ENCODE measurements around the gene NFKB2.
A peak's percentile ranks its signal among the peaks of the same experiment; 100 is the strongest.

The NFKB2 gene

DNA sequence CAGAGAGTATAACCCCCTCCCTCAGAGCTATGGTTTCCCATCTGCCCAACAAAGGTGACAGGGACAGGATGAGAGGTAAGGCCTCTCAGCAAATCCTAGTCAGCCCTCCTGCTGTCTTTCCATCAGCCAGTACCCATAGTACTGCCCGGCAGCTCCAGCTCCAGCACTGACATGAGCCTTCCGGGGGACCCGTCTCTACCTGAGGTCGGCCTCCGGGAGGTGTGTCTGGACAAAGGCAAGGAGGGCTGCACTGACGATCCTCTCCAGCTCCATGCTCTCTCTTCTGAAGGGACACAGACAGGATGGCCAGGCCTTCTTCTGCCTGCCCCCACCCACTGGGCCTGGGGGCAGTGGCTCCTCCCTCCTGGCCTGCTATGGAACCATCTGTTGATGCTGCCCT lies 29.4 kb downstream of the NFKB2 start:
- DNase-seq, result no peak

DNA sequence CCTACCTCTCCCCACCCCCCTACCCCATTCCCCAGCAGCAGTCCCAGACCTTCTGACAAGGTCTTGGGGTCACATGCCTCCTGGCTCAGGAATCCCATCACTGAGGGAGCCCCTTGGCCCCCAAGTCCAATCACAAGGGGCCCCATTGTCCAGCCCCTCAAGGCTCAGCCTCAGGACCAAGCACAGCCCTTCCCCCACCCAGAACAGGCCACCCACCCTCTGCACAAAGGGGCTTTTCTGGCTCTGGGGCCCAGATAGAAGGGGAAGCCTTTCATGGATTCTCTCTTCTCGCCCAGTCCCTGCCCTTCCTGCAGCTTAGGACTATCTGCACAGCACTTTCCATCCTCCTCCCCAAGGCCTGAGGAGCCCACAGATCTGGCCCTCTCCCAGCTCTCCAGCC lies 29.9 kb downstream of the NFKB2 start:
- no peak for DNase-seq

DNA sequence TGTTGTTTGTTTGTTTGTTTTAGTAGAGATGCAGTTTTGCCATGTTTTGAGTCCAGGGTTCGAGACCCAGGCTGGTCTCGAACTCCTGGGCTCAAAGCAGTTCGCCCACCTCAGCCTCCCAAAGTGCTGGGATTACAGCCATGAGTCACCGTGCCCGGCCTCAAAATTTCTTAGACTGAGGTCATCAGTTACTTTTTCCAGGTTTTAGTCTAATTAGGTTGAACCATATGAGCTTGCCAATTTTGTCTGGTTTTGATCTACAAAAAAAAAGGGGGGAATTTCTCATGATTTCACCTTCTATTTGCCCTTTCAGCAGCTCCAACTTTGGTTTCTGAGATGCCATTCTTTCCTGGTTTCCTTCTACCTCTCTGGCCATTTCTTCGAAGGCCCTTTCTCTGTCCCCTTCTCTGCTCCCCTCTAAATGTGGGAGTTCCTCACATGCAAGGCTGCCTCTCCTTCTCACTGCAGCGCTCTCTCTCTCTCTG lies 31.3 kb downstream of the NFKB2 start:
- no peak for DNase-seq

DNA sequence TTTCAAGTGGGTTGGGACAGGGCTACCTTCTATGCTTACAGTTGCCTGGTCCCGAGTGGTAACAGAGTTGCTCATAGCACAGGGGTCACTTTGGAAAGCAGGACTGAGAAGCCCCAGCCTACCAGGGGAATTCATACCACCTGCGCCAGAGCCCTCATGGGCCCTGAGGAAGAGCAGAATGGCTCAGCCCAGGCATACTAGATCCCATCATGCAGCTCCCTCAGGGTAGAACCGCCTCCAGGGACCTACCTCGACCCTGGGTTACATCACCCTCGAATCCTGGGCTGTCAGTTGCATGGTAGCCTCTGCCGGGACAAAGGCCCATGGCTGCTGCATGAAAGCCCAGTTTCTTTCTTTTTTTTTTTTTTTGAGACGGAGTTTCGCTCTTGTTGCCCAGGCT lies 34.0 kb downstream of the NFKB2 start:
- no peak for DNase-seq

DNA sequence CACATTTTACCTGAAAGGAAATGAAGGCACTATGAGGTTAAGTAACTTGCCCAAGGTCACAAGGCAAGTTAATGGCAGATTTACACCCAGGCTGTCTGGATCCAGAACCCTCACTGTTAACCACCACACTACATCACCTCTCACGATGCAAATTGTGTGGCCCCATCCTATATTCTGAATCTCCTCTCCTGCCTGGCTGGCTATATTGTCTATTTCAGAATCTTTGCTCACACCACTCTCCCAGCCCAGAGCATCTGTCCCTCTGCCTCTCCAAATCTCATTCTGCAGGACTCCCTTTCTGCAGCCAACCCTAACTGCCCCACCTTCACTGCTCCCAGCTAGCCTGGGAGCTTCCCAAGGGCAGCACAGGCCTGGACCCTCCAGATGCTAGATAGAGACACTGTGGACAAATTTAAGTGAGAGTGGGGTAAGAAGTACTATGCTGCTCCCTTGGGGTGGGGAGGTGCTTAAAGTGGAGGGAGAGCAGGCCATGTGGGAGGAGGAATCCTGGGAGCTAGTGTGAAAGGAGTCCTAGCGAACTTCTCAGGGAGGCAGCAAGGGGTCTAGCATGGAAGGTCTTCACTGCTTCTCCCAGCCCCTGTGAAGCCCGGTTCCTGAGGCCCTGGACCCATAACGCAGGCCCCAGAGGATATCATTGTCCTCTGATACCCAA lies 36.1 kb downstream of the NFKB2 start:
- DNase-seq, result peak; percentile 55

DNA sequence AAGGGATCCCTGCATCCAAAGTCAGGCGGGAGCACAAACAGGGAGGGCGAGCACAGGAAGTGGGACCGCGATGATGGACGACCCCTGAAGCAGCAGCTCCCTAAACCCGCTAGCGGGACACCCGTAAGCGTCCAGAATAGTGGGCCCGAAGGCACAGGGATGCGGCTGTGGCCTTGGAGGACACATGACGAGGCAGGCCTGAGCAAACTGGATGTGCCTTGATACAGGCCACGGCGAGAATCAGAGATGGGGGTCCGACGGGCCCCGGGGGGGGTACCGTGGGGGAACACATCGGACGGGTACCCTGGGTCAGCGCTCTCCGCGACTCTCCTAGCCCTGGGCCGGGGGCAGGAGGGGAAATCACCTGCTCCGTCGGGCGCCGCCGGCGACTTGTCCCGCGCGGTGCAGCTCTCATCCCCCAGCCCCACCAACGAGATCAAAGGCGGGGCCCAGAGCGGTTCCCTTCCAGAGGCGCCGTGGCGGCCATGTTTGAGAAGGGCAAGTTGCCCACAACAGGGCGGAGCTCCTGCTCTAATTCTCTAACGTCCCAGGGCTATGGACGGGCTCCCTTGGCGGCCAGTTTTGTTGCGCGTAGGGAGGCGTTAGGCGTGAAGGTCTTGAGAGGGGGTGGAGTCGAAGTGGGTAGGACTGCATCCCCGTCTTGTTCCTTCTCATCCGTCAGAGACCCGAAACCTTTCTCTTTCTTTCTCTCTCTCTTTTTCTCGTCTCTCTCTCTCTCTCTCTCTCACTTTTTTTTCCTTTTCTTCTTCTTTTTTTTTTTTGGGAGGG lies 36.9 kb downstream of the NFKB2 start, which contains the start of gene CUEDC2:
Gene CUEDC2 (minus strand): TSS at position 413 of the 789 bp plus-strand sequence. CDS start 7,386 bp downstream, outside the sequence.
- peak; percentile 85 for DNase-seq

DNA sequence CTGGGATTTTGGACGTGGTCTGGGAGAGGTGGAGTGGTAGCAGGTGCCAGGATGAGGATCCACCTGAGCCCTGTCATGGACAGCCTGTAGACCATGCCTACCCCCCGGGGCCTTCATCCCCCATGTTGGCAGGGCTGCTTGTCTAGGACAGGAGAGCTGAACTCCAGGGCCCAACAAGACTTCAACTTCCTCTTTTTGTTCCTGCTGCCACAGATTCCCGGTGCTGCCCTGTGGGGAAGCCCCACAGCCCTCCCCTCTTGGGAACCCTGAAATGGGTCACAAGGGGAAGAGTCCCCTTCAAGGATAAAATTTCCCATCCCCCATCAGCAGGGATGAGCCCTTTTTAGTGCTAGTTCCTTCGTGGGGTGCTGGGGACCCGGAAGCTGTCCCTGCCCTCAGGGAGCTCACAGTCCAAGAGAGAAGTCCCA lies 38.1 kb downstream of the NFKB2 start:
- no peak for DNase-seq

DNA sequence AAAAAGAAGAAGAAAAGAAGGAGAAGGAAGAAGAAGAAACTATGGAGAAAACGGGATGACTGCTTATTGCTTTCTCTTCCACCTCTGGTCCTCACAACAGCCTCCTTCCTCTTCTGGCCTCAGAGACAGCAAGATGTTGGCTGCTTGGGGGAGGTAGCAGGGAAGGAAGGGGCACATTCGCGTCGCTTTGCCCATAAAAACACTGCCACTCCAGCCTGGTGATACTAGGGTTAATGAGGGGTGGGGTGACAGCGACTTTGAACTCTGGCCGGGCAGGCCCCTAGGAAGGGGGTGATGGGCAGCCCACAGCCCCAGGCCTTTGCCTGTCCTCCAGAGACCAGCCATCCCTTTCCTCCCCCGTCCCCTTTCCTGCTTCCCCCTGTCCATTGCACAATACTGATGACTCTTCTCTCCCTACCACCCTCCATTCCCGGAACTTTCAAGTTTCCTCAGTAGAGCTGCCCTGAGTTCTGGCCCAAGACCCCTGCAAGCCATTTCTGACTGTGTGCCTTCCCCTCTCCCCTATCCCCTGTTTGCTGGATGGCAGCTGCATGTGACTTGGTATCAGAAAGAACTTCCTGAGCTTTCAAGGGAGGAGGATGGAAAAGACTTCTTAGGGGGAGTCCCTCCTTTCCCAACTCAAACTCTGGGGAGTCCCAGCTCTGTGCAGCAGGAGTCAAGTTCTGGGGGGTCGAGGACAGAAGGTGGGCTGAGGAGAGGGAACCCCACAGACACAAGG lies 39.1 kb downstream of the NFKB2 start:
- no peak for DNase-seq

DNA sequence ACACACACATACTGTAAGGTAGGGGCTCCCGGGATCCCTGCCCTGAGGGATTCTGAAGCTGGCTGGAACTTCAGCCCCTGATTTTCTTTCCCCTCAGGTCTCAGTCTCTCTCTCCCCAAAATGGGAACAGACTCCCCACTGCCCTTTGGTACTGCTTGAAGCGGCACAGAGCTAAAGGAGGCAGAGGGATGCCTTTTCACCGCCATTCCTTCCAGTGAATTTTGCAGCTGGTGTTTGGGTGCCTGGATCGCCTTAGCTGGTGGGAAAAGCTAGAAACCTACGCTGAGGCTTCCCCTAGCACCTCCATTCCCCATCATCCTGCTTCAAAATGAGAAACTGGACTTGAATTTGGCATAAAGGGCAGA lies 39.6 kb downstream of the NFKB2 start:
- DNase-seq, result no peak

DNA sequence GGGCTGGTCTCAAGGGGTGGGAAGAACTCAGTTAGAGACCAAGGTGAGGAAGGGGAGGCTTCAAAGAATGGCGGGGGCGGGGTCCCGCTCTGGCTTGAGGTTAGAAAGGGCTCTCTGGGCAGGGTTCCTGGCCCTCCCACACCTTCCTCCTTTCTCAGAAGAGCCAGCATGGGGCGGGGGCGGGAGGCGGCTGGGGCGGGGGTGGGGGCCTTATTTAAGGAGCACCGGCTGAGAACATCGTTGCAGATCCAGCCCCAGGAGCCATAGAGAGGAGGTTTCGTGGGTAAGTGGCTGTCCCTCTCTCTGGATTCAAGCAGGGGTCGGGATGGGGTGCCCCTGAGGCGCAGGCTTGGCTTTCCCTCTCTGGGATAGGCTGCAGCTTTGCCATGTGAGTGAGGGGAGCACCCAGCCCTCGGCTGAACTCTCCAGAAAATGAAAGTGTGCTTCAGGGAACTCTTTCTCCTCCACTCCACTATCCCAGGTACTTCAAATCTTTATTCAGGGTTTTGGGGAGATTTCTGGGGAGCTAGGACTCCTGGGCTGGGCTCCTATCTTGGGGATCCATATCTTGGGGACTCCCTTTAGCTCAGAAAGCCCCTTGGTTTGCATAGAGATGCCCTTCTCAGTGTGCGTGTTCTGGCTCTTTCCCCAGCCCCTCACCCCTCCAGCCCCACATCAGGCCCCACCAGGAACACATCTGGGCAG lies 40.2 kb downstream of the NFKB2 start:
- DNase-seq, result no peak

DNA sequence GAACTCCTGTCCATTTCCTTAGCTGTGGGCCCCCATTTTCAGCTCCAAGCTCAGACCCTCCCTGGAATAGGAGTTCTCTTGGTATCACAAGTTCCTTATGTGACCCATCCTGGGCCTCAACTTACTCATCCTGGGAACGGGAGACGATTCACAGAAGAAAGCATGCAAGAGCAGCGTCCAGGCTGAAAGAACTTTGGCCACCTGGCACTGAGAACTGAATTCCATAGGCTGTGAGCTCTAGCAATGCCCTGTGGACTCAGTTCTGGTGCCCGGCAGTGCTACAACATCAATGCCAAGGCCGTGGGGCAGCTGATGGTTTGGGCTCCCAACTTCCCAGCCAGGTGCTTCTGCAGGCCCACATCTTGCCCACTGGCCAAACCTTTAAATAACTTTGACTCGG lies 40.8 kb downstream of the NFKB2 start:
- DNase-seq, result no peak

DNA sequence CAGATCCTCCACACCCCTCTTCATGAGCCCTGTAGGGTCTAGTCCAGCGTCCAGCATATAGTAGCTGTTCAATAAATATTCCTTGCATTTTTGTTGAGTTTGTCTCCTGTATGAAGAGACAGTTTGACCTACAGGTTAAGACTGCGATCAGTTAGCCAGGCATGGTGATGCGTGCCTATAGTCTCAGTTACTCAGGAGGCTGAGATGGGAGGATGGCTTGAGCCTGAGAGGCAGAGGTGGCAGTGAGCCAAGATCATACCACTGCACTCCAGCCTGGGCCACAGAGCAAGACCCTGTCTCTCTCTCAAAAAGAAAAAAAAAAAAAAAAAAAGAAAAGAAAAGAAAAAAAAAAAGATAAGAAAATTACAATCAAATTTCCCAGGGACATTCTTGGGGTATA lies 42.0 kb downstream of the NFKB2 start:
- DNase-seq, result no peak

DNA sequence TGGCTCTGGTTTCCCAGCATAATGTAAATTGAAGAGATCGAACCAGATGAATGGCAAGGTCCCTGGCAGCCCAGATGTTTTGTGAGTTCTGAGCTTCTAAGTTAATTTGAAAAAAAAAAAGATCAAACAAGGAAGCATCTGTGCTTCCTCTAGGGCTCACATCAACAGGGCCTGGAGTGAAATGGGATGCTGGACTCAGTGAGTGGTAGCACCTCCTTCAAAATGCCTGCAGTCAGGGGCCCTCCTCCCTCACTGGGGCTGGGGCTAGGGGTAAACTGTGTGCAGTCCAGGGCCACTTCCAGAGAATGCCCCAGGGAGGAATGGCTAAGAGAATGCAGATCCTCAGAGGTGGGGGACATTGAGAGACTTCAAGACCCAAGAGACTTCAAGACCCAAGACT lies 42.9 kb downstream of the NFKB2 start:
- DNase-seq, result peak; percentile 4

DNA sequence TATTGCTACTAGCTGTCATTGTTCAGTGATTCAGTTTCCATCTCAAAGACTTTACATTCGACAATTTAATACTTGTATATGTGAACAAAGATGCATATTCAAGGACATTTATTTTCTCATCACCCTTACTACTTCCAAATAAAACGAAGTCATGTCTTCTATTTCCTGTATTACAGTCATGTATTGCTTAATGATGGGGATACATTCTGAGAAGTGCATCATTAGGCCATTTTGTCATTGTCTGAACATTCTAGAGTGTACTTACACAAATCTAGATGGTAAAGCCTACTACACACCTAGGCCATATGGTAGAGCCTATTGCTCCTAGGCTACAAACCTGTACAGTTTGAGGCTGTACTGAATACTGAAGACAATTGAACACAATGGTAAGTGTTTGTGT lies 49.3 kb downstream of the NFKB2 start:
- DNase-seq, result no peak

DNA sequence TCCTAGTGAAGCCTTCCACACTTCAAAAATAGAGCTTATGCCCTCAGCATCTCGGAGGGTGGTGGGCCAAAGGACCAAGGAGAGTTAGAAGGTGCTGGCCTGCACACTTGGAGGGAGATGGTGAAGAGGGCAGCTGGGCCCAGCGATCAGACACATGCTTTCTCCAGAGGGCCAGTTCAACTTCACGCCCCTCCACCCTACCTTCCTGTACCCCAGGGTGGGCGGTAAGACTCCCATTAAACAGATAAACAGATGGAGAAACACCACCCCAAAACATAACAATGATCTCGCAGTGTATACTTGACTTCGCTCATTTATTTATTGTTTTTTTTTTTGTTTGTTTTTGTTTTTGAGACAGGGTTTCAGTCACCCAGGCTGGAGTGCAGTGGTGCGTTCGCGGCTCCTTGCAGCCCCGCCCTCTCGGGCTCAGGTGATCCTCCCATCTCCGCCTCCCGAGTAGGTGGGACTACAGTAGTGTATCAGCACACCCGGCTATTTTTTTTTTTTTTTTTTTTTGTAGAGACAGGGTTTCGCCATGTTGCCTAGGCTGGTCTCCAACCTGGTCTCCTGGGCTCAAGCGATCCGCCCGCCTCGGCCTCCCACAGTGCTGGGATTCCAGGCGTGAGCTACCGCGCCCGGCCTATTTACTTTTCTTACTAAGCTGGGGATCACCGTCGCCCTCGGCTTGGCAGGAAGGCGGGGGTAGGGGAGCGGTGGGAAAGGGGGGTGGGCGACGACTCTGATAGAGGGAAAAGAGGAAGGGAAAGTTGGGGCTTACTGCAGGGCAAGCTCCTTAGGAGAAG lies 54.0 kb downstream of the NFKB2 start:
- peak; percentile 80 for DNase-seq

DNA sequence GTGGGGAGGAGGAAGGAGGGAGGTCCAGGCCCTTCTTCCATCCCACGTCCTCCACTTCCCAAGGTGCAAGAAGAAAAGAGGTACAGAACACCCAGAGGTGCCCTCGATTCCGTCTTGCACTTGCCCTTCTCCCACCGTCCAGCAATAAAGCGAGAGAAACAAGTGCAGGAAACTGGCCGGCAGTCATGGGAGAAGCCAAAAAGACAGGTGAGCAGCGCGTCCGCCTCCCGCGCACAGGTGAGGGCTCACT lies 54.5 kb downstream of the NFKB2 start:
- no peak for DNase-seq

DNA sequence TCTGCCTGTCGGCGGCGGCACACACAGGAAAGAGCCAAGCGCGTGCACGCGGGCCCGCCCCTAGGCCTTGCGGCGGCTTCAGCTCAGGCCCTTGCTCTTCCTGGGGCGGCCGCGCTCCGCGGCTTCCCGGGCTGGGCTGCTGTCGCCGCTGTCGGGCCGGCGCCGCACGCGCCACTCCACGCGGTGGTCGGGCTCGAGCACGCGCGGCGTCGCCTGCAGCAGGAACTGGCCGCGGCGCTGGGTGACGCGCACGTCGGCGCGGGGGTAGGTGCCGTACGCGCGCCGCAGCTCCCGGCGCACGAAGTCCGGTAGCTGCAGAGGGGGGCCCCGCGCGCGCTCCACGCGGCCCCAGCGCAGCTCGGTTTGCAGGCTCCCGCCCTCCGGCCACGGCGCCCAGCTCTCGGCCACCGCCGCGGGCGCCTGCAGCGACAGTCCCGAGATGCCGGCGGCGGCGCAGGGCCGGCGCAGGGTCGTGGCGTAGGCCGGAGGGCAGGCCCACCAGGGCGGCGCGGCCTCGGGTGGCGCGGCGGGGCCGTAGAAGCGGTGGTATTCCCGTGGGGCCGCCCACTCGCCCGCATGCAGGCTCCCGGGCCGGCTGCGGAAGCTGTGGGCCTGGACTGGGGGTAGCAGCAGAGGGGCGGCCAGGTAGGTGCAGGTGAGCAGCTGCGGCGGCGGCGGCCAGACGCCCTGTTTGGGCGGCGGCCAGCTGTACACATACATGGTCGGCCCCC lies 55.0 kb downstream of the NFKB2 start:
- peak; percentile 77 for DNase-seq

DNA sequence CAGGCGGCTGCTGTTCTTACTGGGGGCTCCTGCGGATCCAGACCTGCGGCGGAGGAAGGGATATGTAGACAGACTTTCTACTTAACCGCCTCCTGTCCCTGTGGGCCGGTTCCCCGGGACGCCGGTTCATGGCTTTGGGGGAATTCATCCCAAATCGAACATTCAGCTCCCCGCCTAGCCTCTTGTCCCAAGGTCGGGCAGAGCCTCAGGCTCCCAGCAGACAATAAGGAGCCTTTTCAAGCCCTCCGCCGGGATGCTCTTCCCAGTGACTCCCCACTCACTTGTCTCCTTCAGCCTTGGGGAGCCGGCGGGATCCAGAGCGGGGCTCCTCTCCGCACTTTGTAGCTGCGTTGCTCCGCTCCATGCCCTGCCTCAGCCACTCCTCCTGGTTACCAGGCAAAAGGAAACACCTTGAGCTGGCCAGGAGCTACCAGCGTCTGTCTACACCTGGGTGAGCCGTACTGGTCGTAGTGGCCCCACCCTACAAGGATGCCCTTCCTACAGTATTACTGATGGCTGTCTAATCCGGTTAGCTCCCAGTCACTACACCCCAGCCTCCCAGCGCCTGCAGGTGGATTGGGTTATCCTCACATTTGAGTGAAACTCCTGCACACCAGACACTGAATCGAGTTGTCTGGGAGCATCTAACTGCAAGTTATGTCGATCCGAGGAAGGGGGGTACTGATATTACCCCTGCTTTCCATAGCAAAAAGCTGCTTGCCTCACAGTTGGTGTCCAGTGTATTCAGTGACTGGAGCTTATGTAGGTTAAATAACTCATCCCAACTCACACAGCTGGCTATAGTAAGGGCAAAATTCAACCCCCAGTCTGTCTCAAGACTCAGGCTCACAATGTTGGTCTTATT lies 55.8 kb downstream of the NFKB2 start, which contains the start of gene C10orf95:
Gene C10orf95 (minus strand): TSS at position 439 of the 865 bp plus-strand sequence. CDS start 450 bp downstream, outside the sequence.
- DNase-seq, result no peak
